Measurements from ENCODE around the gene COL4A2.

COL4A2 gene

GRCh38 chr13:110407021-110407420, 99.9 kb downstream of the COL4A2 start:
- DNase-seq: no peak

DNA sequence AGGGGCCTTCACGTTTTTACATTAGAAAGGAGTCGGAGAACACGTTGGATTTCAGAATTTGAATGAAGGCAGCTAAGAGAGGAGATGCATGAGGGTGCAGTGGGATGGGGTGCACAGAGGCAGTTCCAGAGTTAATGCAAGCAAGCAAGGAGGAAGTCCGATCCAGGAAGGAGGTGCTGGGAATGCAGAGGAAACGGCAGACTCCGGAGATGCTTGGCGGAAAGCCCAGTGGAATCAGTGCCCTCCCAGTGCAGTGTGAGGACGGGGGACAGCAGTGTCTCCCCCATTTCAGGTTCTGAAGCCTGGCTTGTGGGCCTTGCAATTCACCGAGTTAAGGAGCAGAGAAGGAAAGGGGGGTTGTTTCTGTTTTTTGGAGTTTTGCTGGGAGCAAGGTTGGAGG, 100.4 kb downstream of the COL4A2 start:
- no peak for DNase-seq

DNA sequence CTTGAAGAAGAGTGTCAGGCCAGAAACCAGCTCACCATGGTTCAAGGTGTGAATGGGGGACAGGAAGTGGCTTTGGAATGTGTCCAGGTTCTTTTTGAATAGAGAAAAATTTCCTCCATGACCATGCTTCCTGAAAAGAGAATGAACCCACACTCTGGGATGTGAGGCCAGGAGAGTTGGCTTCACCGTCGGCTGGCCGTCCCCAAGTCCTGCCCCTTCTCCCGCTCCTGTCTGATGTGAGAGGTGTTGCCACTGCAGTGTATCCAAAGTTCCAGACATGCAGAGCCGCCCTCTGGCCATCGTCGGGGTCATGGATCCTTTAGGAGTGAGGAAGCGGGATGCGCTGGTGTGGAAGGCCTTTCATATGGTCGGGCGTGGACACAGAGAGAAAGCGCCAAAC, 101.2 kb downstream of the COL4A2 start:
- no peak for DNase-seq

GRCh38 chr13:110409581-110409992, 102.5 kb downstream of the COL4A2 start:
- no peak for DNase-seq

GRCh38 chr13:110410000-110410399, 102.9 kb downstream of the COL4A2 start:
- no peak for DNase-seq

GRCh38 chr13:110410936-110411687, 104.0 kb downstream of the COL4A2 start:
- DNase-seq: no peak

DNA sequence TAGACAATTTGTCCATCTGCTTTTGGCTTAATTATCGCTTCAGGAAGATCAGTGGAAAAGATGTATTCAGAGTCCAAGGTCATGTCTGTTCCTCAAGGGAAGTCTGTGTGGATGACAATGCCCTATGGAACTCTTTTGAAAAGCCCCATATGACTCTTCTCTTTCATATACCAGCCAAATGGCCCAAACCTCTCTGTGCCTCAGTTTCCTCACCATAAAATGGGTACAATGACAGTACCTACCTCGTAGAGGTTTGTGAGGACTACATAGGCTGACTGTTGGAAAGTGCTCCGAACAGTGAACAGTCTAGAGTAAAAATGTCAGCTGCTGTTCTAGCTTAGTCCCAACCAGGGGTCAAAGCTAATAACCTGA, 104.6 kb downstream of the COL4A2 start:
- DNase-seq: no peak

GRCh38 chr13:110412132-110412914, 105.2 kb downstream of the COL4A2 start:
- peak; percentile 63 for DNase-seq

DNA sequence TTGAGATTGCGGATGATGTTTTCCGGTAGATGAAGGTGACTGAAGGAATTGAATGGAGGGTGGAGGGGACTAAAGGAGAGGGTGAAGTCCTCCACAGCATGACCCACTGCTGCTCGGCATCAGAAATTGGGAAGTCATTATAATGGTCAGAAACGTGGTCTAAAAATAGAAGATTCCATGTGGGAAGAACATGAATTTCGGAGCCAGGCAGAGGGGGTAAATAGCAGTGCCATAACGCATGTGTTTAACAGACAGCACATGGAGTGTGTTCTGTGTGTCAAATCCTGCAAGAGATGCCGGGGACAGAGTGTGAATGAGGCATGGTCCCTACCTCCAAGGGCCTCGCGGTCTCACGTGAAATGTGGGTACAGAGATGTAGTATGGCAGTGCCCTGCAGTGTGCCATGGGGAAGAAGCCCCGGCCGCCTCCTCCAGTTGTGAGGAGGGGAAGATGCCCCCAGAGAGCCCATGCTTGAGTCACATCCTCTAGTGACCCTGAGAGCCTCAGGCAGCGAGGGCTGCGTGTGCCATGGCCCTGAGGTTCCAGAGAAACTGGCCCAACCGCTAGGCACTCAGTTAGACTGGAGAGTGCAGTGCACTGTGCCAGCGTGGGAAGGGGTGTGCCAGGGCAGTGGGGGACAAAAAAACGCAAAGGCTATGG, 106.1 kb downstream of the COL4A2 start:
- no peak for DNase-seq

DNA sequence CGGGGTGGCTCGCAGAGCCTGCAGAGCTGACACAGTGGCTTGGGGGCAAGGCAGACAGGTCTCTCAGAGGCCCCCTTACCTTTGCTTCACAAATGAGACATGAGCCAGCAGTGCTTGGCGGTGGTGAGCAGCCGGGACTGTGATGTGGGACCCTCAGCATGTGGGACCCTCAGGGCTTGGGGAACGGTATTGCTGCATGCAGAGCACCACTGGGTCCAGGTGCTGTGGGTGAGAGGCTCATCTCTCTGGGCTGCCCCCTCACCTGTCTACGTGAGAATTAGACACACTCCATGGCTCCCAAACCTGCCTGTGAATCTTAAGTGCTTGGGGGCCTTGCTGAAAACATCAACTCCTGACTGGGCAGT, 106.6 kb downstream of the COL4A2 start:
- DNase-seq: no peak

DNA sequence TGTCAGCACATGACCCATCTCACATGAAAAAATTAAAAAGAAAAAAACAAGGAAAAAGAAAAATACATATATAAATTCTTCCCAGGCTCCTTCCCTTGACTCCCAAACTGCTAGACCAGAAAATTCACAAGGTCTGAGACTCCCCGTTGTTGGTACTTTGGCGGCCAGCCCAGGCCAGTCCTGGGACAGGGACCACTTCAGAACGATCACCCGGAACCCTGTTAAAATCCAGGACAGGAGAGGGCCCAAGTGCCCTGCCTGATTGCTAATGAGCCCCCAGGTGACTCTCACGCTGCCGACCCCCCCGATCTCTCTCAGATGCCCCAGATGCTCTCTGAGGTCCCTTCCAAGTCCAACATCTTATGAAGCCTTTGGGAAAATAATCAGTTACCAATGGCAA, 107.2 kb downstream of the COL4A2 start:
- no peak for DNase-seq

DNA sequence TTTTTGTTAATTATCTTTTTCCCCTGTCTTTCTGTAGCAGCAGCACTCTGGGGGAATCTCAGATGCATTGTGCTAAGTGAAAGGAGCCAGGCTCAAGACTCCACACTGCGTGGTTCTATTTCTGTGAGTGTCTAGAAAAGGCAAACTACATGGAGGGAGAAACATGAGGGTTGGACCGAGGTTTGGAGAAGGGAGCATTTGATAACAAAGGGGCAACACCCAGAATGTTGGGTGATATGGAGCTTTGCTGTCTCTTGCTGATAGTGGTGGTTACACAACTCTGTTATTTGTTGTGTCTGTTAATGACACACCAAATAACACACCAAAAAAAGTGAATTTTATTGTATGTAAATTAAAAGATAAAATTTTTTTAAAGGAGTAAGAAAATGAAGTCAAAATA, 107.8 kb downstream of the COL4A2 start:
- DNase-seq: no peak

GRCh38 chr13:110415669-110416068, 108.6 kb downstream of the COL4A2 start:
- no peak for DNase-seq

- DNase-seq: no peak
These were observed 109.3 kb downstream of the COL4A2 start for GRCh38 chr13:110416131-110417025.

GRCh38 chr13:110418944-110419343, 111.9 kb downstream of the COL4A2 start:
- no peak for DNase-seq

DNA sequence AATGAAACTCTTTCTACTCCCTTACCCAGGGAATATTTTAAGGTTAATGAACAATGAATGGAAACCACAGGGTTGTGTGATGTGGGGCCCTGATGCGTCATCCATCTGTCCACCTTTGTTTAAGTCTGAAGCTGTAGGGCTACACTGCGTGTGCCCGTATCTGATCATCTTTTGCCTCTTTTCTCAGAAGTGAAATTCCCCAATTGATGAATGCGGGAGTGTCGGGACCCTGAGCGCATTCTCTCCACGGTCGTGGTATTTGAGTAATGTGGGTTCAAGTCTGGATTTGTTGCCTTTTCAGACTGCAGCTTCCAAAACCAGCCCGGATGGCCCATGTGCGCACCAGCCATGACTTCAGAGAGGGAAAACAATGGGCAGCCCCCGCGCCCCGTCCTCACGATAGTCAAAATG, 112.3 kb downstream of the COL4A2 start:
- no peak for DNase-seq

DNA sequence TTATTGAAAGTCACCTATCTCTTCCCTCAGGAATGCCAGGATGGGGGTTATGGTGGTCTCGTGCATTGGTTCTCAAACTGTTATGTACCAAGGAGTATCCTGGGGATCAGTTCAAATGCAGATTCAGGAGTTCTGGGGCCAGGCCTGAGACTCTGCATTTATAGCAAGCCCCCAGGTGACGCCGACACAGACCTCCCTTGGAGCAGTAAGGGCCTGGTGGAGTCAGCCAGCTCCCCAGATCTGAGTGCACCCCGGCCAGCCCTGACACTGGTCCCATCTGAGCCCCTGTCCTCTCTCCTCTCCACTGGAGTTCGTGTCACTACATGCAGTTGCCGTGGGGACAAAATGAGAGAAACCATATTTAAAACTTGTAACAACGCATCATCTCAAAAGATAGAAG, 112.9 kb downstream of the COL4A2 start:
- DNase-seq: no peak

GRCh38 chr13:110420626-110421025, 113.5 kb downstream of the COL4A2 start:
- no peak for DNase-seq

- DNase-seq: no peak
These were observed 114.0 kb downstream of the COL4A2 start for GRCh38 chr13:110421061-110421460.

- no peak for DNase-seq
These were observed 114.8 kb downstream of the COL4A2 start for GRCh38 chr13:110421696-110422385.

DNA sequence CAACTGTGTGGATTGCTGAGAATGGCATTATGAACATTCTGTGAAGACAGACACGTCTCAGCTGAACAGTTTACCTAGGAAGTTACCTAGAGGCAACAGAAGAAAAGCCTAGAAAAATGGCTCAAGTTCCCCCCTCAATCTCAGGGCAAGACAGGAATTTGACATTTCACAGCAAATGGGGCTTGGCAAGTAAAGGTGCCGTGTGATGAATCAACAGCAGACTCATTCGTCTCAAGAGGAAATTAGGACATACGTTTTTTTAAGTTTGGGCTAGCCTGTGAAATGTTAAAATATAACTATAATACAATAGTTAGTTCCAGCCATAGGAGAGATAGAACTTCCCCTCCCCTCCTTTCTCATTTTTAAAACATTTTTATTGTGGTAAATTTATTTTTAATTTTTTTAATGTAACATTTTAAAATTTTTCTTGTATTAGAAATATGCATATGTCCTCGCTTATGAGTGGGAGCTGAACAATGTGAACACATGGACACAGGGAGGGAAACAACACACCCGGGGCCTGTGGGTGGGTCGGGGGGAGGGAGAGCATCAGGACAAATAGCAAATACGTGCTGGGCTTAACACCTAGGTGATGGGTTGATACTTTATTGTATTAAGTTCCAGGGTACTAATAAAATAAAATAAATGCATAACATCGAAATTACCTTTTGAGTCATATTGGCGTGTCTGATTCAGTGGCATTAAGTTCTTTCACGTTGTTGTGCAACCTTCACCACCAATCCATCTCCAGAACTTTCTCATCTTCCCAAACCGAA, 116.0 kb downstream of the COL4A2 start:
- DNase-seq: no peak
